Measurements from ENCODE around the gene TMEM178B.

- TF ChIP-seq CTCF (IDR thresholded peaks at IDR 0.05; ENCODE audit: insufficient read depth, low read length) (no peak), GABPA (IDR thresholded peaks at IDR 0.05; ENCODE audit: low read depth) (no peak)
These were observed 274.9 kb downstream of the TMEM178B start for GRCh38 chr7:141348728-141349127.
